CD8-positive, alpha-beta memory T cell (primary cell): ENCODE data around the gene ARHGAP36. TPM values are rescaled to one million over a fixed set of nuclear protein-coding genes. Genes with fewer than 3 reads are reported as not detected.

Source experiments
- CTCF ChIA-PET: fragments of 350-600 bp; sonication (Branson Sonifier 250); formaldehyde crosslinking; loops from one replicate; lab custom pipeline; 2021; ENCODE audit warnings: antibody characterized with exemption; lab: Charles Lee
- POLR2A ChIA-PET: fragments of 350-600 bp; sonication (Branson Sonifier 250); formaldehyde crosslinking; loops from one replicate; lab custom pipeline; 2021; ENCODE audit warnings: antibody characterized with exemption; lab: Charles Lee
- DNase-seq, 5 donors: peaks; one replicate each; pipeline versions ENCODE4 v3.0.0 to v3.0.0-alpha.2; 2020 to 2022; ENCODE audit warnings: mixed read lengths in 1 of 5
- H3K27ac ChIP-seq: one replicate; pipeline ENCODE4 v1.7.0; 2013; ENCODE audit warnings: low read depth, mild to moderate bottlenecking, low read length, moderate library complexity
- H3K27me3 ChIP-seq: 2 replicates; pipeline ENCODE4 v1.7.0; 2013; ENCODE audit warnings: low read length, mild to moderate bottlenecking; ENCODE audit not compliant: insufficient read depth, poor library complexity, severe bottlenecking
- H3K36me3 ChIP-seq: 2 replicates; pipeline ENCODE4 v1.7.0; 2013; ENCODE audit warnings: mild to moderate bottlenecking, low read length, moderate library complexity; ENCODE audit not compliant: insufficient read depth
- H3K4me1 ChIP-seq: 2 replicates; pipeline ENCODE4 v1.7.0; 2013; ENCODE audit warnings: mild to moderate bottlenecking, low read length, moderate library complexity; ENCODE audit not compliant: insufficient read depth
- H3K4me3 ChIP-seq: 2 replicates; pipeline ENCODE4 v1.7.0; 2013; ENCODE audit warnings: mild to moderate bottlenecking, low read length
- H3K9me3 ChIP-seq: 2 replicates; pipeline ENCODE4 v1.7.0; 2013; ENCODE audit warnings: mild to moderate bottlenecking, low read length
- H3K27ac Mint-ChIP-seq, 8 donors: one replicate each; pipeline ENCODE4 v1.8.0; 2020 to 2021; ENCODE audit warnings: mixed read lengths in 8 of 8, mild to moderate bottlenecking in 6 of 8, inconsistent platforms in 3 of 8, moderate library complexity in 3 of 8
- H3K27me3 Mint-ChIP-seq, 2 donors: one replicate each; pipeline ENCODE4 v1.8.0; 2020 to 2021; ENCODE audit warnings: mixed read lengths in 2 of 2, mild to moderate bottlenecking in 1 of 2, moderate library complexity in 1 of 2
- H3K36me3 Mint-ChIP-seq, 3 donors: one replicate each; pipeline ENCODE4 v1.8.0; 2020 to 2021; ENCODE audit warnings: mixed read lengths in 3 of 3, inconsistent platforms in 1 of 3, mild to moderate bottlenecking in 1 of 3
- H3K4me1 Mint-ChIP-seq, 3 donors: one replicate each; pipeline ENCODE4 v1.8.0; 2020 to 2021; ENCODE audit warnings: mixed read lengths in 3 of 3, inconsistent platforms in 1 of 3, mild to moderate bottlenecking in 1 of 3
- H3K4me3 Mint-ChIP-seq, 7 donors: one replicate each; pipeline ENCODE4 v1.8.0; 2020 to 2021; ENCODE audit warnings: mixed read lengths in 7 of 7, mild to moderate bottlenecking in 6 of 7, moderate library complexity in 4 of 7, inconsistent platforms in 2 of 7
- H3K9me3 Mint-ChIP-seq, 5 donors: one replicate each; pipeline ENCODE4 v1.8.0; 2020 to 2022; ENCODE audit warnings: mixed read lengths in 5 of 5, mild to moderate bottlenecking in 3 of 5, moderate library complexity in 2 of 5, inconsistent platforms in 1 of 5
- polyA plus RNA-seq: library from polyadenylated mRNA; unstranded; fragments of 300-500 nt; fragmentation: Illumina TruSeq; gene quantifications from one replicate; pipeline ENCODE4 v1.2.3, GENCODE V29; 2021
- total RNA-seq, 2 experiments: library from RNA; stranded (reverse); gene quantifications; one replicate each; pipeline ENCODE4 v1.2.3, GENCODE V29; 2021

ARHGAP36 gene
- total and polyA plus RNA-seq, 3 experiments from 2014 or later, result not detected

DNA sequence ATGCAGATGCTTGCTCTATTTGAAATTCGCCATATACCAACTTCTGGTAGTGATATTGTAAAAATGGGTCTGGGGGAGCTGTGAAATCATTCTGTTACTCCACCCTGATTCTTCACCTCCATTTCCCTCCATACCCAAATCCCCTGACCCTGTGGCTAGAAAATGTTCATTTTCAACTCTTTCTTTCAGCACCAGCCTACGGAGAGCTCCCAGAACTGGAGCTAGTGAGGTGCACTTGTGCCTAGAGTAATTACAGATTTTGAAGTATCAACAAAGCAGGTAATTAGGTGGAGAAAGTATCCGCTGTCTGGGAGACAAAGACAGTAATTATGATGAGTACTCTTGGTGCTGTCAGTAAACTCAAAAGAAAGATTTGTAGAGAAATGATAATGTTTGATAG lies 8.1 kb downstream of the ARHGAP36 start:
- no peak for DNase-seq
- CTCF ChIA-PET, result no interaction called here
- Histone ChIP-seq H3K4me1 (no peaks in the 10 kb centered on the region), H3K4me3 (no peak overlapping the region), H3K36me3 (no peaks in the 10 kb centered on the region), H3K27ac (no peak overlapping the region), H3K27me3 (no peaks in the 10 kb centered on the region), H3K9me3 (no peaks in the 10 kb centered on the region)
- no peaks in the 10 kb centered on the region for H3K36me3 Mint-ChIP-seq
- peaks cover 22 to 24% of the 10 kb centered on the region in 2 donors for H3K27me3 Mint-ChIP-seq
- peaks cover 0 to 2% (median 0%) of the 10 kb centered on the region in 5 donors for H3K9me3 Mint-ChIP-seq
- no peak overlapping the region for H3K4me3 Mint-ChIP-seq
- no peak overlapping the region for H3K27ac Mint-ChIP-seq
- H3K4me1 Mint-ChIP-seq, result no peaks in the 10 kb centered on the region
- POLR2A ChIA-PET, result no interaction called here

DNA sequence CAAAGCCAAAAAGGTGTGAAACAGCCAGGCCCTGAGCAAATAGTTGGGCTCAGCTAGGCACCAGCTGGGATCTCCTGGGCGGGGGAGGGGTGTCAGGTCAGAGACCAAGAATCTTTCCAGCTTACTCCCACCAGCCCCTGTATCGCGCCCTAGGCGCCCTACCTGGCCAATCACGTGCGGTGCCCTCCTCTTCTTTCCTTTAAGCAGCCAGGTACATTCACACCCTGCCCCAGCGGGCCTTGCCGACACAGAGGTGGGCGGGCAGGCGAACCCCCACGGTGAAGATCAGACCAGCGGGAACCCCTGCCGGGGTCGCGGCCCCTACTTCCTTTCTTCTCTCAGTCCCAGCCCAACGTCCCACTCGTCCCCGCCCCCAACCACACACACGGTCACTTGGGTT lies 9.1 kb downstream of the ARHGAP36 start:
- CTCF ChIA-PET, result no interaction called here

DNA sequence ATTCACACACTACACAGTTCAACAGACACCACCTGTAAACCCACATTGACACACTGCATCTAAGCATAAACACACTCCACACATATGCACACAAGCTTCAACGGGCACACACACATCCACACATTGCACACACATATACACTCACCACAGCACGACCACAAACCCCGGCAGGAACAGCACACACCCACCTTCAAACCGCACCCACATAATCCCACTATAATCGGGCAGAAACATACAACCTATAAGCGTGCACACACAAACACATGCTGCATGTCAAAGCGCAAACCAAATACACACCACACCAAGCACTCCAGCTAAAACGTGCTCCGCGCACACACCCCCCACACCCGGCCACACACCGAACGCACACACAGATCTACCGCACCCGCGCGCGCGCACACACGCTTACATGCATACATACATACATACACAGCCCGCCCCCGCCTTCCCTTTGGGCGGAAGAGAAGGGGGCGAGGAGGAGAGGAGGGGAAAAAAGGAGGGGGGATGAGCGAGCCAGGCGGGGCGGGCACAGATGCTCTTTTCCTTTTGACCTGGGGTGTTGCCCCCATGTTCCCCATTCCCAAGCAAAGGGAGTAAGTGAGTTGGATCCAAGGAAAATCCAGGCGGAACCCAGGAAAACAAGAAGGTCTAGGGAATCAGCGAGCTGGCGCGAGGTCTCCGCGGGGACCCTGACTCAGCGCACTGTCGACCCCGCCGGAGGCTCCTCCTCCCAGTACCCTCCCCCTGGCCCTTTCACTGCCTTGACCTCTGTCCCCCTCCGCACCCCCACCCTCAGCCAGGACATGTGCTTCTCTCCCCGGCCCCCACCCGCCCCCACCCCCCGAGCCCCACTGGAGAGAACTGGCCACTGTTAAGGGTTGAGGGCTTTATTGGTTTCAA lies 9.9 kb downstream of the ARHGAP36 start:
- H3K9me3 ChIP-seq, result no peaks in the 10 kb centered on the region
- no peaks in the 10 kb centered on the region for H3K36me3 Mint-ChIP-seq
- ChIA-PET CTCF (no interaction called here), POLR2A (no interaction called here)
- no peak overlapping the region for H3K4me3 ChIP-seq
- H3K27me3 Mint-ChIP-seq, result peaks cover 28 to 35% of the 10 kb centered on the region in 2 donors
- H3K27me3 ChIP-seq, result no peaks in the 10 kb centered on the region
- no peaks in the 10 kb centered on the region for H3K36me3 ChIP-seq
- H3K4me3 Mint-ChIP-seq, result no peak overlapping the region
- DNase-seq, result no peak
- H3K27ac ChIP-seq, result no peak overlapping the region
- H3K4me1 Mint-ChIP-seq, result no peaks in the 10 kb centered on the region
- H3K4me1 ChIP-seq, result no peaks in the 10 kb centered on the region
- no peak overlapping the region for H3K27ac Mint-ChIP-seq
- H3K9me3 Mint-ChIP-seq, result peaks cover 0 to 2% (median 0%) of the 10 kb centered on the region in 5 donors

More for the DNA sequence above, 9.1 kb downstream of the ARHGAP36 start:
- H3K4me1 Mint-ChIP-seq, result no peaks in the 10 kb centered on the region
- Histone ChIP-seq H3K36me3 (no peaks in the 10 kb centered on the region), H3K9me3 (no peaks in the 10 kb centered on the region), H3K4me3 (no peak overlapping the region), H3K4me1 (no peaks in the 10 kb centered on the region), H3K27ac (no peak overlapping the region), H3K27me3 (no peaks in the 10 kb centered on the region)
- DNase-seq, result no peak
- peaks cover 0 to 2% (median 0%) of the 10 kb centered on the region in 5 donors for H3K9me3 Mint-ChIP-seq
- POLR2A ChIA-PET, result no interaction called here
- no peaks in the 10 kb centered on the region for H3K36me3 Mint-ChIP-seq
- H3K27ac Mint-ChIP-seq, result peak overlapping the region in 1 of 8 donors; percentile 61
- H3K4me3 Mint-ChIP-seq, result no peak overlapping the region
- H3K27me3 Mint-ChIP-seq, result peaks cover 28 to 30% of the 10 kb centered on the region in 2 donors

DNA sequence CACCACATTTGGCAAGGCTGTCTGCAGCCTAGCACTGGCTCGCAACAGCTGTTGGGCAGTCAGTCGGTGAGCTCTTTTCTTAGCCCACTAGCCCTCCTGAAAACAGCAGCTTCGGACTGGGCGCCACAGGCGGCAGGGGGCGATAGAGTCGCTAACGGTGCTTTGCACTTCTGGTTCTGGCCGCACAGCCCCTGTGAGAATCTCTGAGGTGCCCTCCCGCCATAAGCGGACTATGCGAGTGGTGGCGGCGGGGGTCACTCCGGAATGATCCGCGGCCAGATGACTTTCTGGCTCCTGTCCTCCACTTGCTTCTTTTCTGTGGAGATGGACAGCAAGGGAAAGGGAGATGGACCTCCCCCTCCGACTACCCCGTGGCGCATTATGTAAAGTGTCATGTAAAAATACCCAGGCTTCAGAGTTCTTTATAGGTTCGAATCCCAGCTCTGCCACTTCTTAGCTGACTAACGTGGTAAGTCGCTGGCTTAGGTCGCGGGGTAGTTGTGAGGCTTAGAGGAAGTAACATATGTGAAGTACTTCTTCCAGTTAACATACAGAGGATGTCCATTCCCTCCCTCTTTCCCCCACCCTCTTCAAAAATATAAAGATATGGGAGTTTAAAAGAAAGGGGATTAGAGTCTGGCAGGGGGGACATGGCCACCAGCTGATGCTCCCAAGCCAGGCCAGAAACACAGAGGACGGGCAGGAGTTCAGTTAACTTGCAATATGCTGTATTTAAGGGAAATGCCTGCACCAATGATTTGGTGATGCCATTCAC lies 11.0 kb downstream of the ARHGAP36 start:
- Mint-ChIP-seq H3K9me3 (peaks cover 0 to 2% (median 0%) of the 10 kb centered on the region in 5 donors), H3K27me3 (peaks cover 23 to 31% of the 10 kb centered on the region in 2 donors), H3K4me1 (no peaks in the 10 kb centered on the region), H3K36me3 (no peaks in the 10 kb centered on the region), H3K27ac (no peak overlapping the region), H3K4me3 (no peak overlapping the region)
- POLR2A ChIA-PET, result no interaction called here
- H3K4me1 ChIP-seq, result no peaks in the 10 kb centered on the region
- H3K9me3 ChIP-seq, result no peaks in the 10 kb centered on the region
- H3K4me3 ChIP-seq, result no peak overlapping the region
- H3K27ac ChIP-seq, result no peak overlapping the region
- no peaks in the 10 kb centered on the region for H3K27me3 ChIP-seq
- H3K36me3 ChIP-seq, result no peaks in the 10 kb centered on the region
- no peak for DNase-seq
- CTCF ChIA-PET, result no interaction called here

DNA sequence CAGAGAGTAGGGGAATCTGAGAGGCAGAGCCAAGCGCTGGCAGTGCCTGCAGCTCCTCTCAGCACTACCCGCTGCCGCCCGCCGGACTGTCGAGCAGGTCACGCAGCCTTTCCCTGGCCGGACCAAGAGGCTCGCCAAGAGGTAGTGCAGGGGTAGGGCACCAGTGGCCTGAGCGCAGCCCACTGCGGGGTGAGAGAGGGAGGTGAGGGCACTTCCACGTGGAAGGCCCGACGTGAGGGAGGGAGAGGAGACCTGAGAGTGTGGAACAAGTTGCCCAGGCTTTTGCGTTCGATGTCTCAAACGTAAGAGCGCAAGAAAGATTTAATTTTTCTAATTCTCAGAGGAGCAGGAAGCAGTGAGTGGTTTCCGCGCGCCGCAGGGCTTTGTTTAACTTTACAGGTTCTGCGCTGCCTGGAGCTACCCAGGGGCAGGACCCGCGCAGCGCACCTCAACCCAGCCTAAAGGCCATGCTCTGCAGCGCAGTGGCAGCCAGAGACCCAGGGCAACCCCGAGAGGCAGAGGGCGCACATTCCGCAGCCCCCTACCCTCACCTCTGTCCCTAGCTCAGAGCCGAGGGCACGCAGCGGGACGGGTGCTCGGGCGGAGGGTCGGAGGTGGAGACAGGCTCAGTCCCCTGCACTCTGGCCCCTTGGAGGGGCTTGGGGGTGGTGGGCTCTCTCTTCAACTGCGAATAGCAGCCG lies 14.9 kb downstream of the ARHGAP36 start:
- H3K4me3 Mint-ChIP-seq, result no peak overlapping the region
- Histone ChIP-seq H3K9me3 (no peaks in the 10 kb centered on the region), H3K36me3 (no peaks in the 10 kb centered on the region), H3K27ac (no peak overlapping the region), H3K4me1 (no peaks in the 10 kb centered on the region), H3K4me3 (no peak overlapping the region), H3K27me3 (no peaks in the 10 kb centered on the region)
- H3K27me3 Mint-ChIP-seq, result peaks cover 13 to 29% of the 10 kb centered on the region in 2 donors
- H3K27ac Mint-ChIP-seq, result no peak overlapping the region
- CTCF ChIA-PET, result no interaction called here
- no peaks in the 10 kb centered on the region for H3K4me1 Mint-ChIP-seq
- H3K9me3 Mint-ChIP-seq, result no peaks in the 10 kb centered on the region
- no peaks in the 10 kb centered on the region for H3K36me3 Mint-ChIP-seq
- POLR2A ChIA-PET, result no interaction called here
- no peak for DNase-seq

DNA sequence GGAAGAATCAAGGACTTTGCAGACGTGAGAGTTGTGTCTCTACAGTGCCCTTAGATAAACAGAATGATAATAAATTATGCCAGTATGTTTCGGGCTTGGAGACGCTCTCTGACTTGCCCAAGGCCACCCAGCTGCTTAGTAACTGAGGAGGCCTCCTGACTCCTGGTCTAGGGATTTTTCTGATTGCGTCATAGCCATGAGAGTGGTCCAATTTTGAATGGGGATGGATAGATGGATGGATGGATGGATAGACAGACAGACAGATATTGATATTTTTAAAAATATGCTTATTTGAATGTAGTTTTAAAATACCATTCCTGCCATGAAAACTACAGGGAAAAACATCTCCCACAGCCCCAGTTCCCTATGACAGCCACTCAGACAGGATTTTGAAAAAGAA lies 15.5 kb downstream of the ARHGAP36 start:
- H3K27ac Mint-ChIP-seq, result no peak overlapping the region
- Histone ChIP-seq H3K9me3 (no peaks in the 10 kb centered on the region), H3K27ac (no peak overlapping the region), H3K36me3 (no peaks in the 10 kb centered on the region), H3K4me1 (no peaks in the 10 kb centered on the region), H3K27me3 (no peaks in the 10 kb centered on the region), H3K4me3 (no peak overlapping the region)
- no peak for DNase-seq
- H3K9me3 Mint-ChIP-seq, result no peaks in the 10 kb centered on the region
- ChIA-PET CTCF (no interaction called here), POLR2A (no interaction called here)
- H3K27me3 Mint-ChIP-seq, result peaks cover 14 to 30% of the 10 kb centered on the region in 2 donors
- H3K36me3 Mint-ChIP-seq, result no peaks in the 10 kb centered on the region
- H3K4me1 Mint-ChIP-seq, result no peaks in the 10 kb centered on the region
- H3K4me3 Mint-ChIP-seq, result no peak overlapping the region

DNA sequence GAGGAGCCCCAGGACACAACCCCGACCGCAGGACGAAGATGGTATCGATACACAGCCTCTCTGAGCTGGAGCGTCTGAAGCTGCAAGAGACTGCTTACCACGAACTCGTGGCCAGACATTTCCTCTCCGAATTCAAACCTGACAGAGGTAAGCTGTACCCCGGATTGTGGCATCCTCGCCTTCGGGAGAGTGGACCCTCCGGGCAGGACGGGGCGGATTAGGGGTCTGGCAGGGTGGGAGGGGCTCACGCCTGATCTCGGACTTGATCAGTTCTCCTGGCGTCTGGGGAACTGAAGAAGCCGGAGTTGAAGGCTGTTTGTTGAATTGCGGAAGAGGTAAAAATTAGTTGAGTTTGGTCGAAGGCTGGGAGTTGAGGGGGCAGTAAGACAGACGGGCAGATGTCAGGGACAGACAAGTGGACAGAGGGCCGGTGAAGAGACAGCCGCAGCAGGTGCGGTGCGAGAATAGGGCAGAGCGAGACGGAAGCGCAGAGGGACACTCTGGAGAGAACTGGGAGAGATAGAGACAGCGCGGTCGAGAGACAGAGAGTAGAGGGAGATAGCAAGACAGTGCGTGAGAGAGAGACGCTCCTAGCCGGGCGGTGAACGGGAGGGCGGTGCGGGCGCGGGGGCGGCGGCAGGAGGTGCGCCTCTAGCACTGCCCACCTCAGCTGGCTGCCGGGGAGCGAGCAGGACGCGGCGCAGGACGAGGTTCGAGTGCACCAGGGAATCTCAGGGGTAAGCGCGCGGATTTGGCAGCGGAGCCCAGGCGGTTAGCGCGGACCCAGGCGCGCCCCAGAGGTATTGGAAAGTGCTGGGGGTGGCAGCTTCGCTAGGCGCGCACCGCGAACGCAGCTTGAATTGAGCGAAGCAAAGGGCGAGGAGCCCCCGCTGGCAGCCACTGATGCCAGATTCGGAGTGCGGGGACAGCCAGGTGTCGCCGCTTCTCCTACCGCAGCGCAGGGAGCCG lies 23.9 kb downstream of the ARHGAP36 start:
- Histone ChIP-seq H3K4me1 (no peaks in the 10 kb centered on the region), H3K27ac (no peak overlapping the region), H3K36me3 (no peaks in the 10 kb centered on the region), H3K9me3 (no peaks in the 10 kb centered on the region), H3K27me3 (peaks cover 6% of the 10 kb centered on the region), H3K4me3 (no peak overlapping the region)
- ChIA-PET POLR2A (no interaction called here), CTCF (no interaction called here)
- Mint-ChIP-seq H3K4me3 (no peak overlapping the region), H3K27me3 (peaks cover 32 to 35% of the 10 kb centered on the region in 2 donors), H3K27ac (no peak overlapping the region), H3K4me1 (no peaks in the 10 kb centered on the region), H3K36me3 (no peaks in the 10 kb centered on the region), H3K9me3 (no peaks in the 10 kb centered on the region)
- DNase-seq, result no peak
